Subcutaneous abdominal adipose tissue (tissue), 5 donors: Measurements from ENCODE around the gene TP53AIP1.

ENCODE experiments used
- H3K27ac ChIP-seq: one replicate; pipeline ENCODE4 v1.7.0; 2013; ENCODE audit warnings: low read depth, mild to moderate bottlenecking, inconsistent platforms, low read length, moderate library complexity
- H3K27me3 ChIP-seq, 5 donors: one replicate each; pipeline ENCODE4 v1.7.0; 2013; ENCODE audit warnings: low read length in 5 of 5, inconsistent platforms in 1 of 5; ENCODE audit not compliant: control insufficient read depth in 5 of 5, insufficient read depth in 4 of 5
- H3K36me3 ChIP-seq, 5 donors: one replicate each; pipeline ENCODE4 v1.7.0; 2013; ENCODE audit warnings: low read length in 5 of 5; ENCODE audit not compliant: control insufficient read depth in 5 of 5, insufficient read depth in 5 of 5
- H3K4me1 ChIP-seq, 5 donors: one replicate each; pipeline ENCODE4 v1.7.0; 2013; ENCODE audit warnings: low read length in 5 of 5, mild to moderate bottlenecking in 3 of 5, moderate library complexity in 1 of 5; ENCODE audit not compliant: control insufficient read depth in 5 of 5, insufficient read depth in 5 of 5
- H3K4me3 ChIP-seq, 5 donors: one replicate each; pipeline ENCODE4 v1.7.0; 2013; ENCODE audit warnings: low read length in 5 of 5, low read depth in 1 of 5
- H3K9ac ChIP-seq, 5 donors: one replicate each; pipeline ENCODE4 v1.7.0; 2013; ENCODE audit warnings: low read length in 5 of 5, mild to moderate bottlenecking in 4 of 5, moderate library complexity in 3 of 5
- H3K9me3 ChIP-seq, 5 donors: one replicate each; pipeline ENCODE4 v1.7.0; 2013; ENCODE audit warnings: low read length in 5 of 5; ENCODE audit not compliant: control insufficient read depth in 5 of 5
- donor health status: healthy.
- donor health status: healthy.
- donor health status: healthy.
- donor health status: healthy.
- donor health status: healthy.

TP53AIP1 gene

DNA sequence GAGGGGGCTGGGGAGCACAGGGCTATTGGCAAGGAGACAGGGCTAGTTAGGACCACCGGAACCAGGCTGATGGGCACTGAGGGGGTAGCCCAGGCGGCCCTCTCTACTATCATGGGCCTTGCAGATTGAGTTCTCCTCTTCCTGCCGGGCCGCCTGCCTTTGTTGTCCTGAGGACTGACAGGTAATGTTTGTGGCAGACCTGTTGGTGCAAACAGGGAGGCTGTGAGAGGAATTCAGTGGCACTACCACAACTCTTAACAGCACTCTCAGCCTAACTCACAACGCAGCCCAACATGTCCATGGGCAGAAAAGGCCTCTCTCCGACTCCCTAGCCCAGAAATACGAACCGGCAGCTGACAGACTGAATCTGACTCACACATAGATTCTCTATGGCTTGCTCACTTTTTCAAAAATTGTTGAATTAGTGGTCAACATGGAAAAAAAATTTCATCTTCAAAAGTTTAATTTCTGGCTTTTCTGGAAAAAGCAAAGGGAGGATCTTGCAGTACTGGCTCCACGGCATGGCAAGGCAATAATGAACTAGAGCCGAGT is 40.1 kb downstream of the TP53AIP1 start:
- H3K4me3 ChIP-seq = no peak overlapping the region
- peaks cover 0 to 74% (median 28%) of the 10 kb centered on the region in 5 donors for H3K4me1 ChIP-seq
- peaks cover 0 to 13% (median 0%) of the 10 kb centered on the region in 5 donors for H3K27me3 ChIP-seq
- no peaks in the 10 kb centered on the region for H3K9me3 ChIP-seq
- no peak overlapping the region for H3K9ac ChIP-seq
- H3K36me3 ChIP-seq = peaks cover 0 to 3% (median 0%) of the 10 kb centered on the region in 5 donors
- H3K27ac ChIP-seq = peak overlapping the region; percentile 15

DNA sequence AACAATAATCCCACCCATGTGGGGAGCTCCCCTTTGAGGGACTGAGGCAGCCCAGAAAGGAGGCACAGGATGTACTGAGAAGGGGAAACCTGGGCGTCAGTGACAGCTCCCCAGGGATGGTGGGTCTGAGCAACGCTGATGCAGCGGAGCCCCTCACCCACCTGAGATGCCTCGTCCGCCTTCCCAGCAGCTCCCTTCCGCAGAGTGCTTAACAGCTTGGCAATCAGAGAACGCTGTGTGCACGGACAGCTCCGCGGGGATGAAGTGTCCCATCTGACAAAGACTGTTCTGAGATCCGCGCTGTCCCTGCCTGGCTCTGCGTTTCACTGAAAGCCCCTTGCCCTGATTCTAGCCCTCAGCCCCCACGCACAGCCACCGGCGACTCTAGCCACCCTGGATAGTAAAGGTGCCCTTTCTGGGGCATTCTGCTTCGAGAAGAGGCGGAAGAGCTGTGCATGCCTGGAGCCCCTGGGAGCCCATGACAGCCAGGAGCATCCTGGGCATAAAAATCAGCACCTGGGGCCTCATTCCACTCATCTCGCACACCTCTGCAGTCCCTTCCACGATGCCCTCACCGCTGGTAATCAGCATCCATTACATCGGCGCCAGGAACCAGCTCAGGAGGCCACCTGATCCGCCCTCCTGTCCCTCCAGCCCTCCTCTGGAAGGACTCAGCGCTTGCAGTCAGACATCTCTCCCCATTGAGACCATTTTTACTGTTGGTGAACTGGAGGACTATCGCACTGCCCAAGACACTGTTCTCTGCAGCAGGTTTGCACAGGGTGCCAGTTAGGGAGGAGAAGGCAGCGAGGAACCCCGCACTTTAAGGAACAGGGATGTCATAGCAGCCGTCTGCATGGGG is 40.8 kb downstream of the TP53AIP1 start:
- peaks cover 0 to 3% (median 0%) of the 10 kb centered on the region in 5 donors for H3K36me3 ChIP-seq
- H3K27me3 ChIP-seq = peaks cover 0 to 10% (median 0%) of the 10 kb centered on the region in 5 donors
- H3K4me1 ChIP-seq = peaks cover 0 to 72% (median 32%) of the 10 kb centered on the region in 5 donors
- no peak overlapping the region for H3K4me3 ChIP-seq
- H3K9me3 ChIP-seq = no peaks in the 10 kb centered on the region
- H3K27ac ChIP-seq = no peak overlapping the region
- H3K9ac ChIP-seq = no peak overlapping the region

DNA sequence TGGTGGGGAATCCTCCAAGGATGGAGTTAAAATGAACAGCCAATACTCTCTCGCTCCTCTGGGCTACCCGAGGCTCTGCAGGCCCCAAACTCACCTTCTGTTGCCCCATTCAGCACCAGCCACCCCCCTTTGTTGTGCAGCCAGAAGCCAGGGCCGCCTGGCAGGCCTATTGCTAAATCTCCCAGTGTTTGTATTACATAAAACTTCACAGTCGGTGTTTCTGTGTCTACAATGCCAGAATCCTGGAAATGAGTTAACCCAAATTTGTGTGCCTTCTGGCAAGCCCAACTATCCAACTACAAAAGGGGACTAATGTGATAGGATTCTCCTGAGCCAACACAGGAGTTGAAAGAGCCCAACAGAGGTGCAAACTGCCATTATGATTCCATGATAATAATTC is 42.2 kb downstream of the TP53AIP1 start:
- no peaks in the 10 kb centered on the region for H3K9me3 ChIP-seq
- no peak overlapping the region for H3K4me3 ChIP-seq
- H3K9ac ChIP-seq = no peak overlapping the region
- H3K27me3 ChIP-seq = peaks cover 0 to 10% (median 0%) of the 10 kb centered on the region in 5 donors
- H3K4me1 ChIP-seq = peaks cover 0 to 73% (median 37%) of the 10 kb centered on the region in 5 donors
- no peak overlapping the region for H3K27ac ChIP-seq
- H3K36me3 ChIP-seq = peaks cover 0 to 3% (median 0%) of the 10 kb centered on the region in 5 donors

DNA sequence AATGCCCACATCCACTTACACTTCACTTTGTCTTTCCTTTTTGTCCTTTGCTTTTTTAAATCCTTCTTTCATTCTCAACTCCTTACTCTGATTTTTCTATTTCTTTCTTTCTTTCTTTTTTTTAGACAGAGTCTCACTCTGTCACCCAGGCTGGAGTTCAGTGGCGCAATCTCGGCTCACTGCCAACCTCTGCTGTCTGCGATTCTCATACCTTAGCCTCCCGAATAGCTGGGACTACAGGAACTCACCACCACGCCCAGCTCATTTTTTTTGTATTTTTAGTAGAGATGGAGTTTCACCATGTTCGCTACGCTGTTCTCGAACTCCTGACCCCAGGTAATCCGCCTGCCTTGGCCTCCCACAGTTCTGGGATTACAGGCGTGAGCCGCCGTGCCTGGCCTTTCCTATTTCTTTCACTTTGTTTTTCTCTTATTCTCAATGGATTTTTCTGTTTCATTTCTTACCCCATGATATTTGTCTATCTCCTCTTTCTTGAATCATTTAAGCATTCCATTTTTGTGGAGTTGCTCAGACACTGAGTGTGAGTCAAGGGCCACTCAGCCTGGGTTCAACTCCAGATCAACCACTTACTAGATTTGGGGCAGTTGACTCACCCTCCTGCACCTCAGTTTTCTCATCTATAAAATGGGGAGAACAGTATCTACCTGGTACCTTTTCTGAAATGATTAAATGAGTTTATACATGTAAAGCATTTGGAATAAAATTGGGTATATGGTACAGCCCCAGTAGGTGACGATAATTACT is 43.9 kb downstream of the TP53AIP1 start:
- Histone ChIP-seq H3K9me3 (no peaks in the 10 kb centered on the region), H3K4me3 (no peak overlapping the region), H3K27me3 (no peaks in the 10 kb centered on the region), H3K4me1 (peaks cover 0 to 70% (median 34%) of the 10 kb centered on the region in 5 donors), H3K36me3 (peaks cover 0 to 3% (median 0%) of the 10 kb centered on the region in 5 donors), H3K9ac (no peak overlapping the region), H3K27ac (peak overlapping the region; percentile 47)

DNA sequence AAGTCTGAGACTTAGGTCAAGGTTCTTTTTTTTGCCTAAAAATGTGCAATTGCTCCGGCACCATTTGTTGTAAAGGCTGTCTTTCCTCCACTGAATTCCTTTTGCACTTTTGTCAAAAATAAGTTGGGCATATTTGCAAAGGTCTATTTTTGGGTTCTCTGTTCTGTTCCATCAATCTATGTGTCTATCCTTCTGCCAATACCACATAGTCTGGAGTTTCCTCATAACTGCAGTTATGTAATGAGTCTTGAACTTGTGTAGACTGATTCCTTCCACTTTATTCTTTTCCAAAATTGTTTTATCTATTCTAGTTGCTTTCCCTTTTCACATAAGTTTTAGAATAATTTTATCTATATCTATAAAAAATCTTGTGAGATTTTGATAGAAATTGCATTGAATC is 44.8 kb downstream of the TP53AIP1 start:
- peak overlapping the region; percentile 47 for H3K27ac ChIP-seq
- H3K36me3 ChIP-seq = peaks cover 0 to 3% (median 0%) of the 10 kb centered on the region in 5 donors
- H3K4me3 ChIP-seq = no peak overlapping the region
- no peaks in the 10 kb centered on the region for H3K27me3 ChIP-seq
- no peaks in the 10 kb centered on the region for H3K9me3 ChIP-seq
- no peak overlapping the region for H3K9ac ChIP-seq
- peaks cover 0 to 69% (median 30%) of the 10 kb centered on the region in 5 donors for H3K4me1 ChIP-seq

DNA sequence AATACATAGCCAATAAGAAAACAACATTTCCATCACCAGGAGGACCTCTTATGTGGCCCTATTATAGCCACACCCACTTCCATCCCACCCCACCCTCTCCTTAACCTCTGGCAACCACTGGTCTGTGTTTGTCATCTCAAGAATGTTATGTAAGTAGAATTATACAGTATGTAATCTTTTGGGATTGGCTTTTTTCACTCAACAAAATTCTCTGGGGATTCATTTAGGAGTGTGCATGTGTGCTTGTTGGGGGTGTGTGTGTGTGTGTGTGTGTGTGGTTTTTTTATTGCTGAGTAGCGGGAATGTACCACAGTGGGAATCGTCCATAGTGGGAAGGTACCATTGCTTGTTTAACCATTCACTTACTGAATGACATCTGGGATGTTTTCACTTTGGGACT is 46.3 kb downstream of the TP53AIP1 start:
- Histone ChIP-seq H3K27ac (no peak overlapping the region), H3K36me3 (no peaks in the 10 kb centered on the region), H3K27me3 (peaks cover 0 to 3% (median 0%) of the 10 kb centered on the region in 5 donors), H3K9me3 (no peaks in the 10 kb centered on the region), H3K4me3 (no peak overlapping the region), H3K4me1 (peaks cover 0 to 59% (median 30%) of the 10 kb centered on the region in 5 donors), H3K9ac (no peak overlapping the region)

DNA sequence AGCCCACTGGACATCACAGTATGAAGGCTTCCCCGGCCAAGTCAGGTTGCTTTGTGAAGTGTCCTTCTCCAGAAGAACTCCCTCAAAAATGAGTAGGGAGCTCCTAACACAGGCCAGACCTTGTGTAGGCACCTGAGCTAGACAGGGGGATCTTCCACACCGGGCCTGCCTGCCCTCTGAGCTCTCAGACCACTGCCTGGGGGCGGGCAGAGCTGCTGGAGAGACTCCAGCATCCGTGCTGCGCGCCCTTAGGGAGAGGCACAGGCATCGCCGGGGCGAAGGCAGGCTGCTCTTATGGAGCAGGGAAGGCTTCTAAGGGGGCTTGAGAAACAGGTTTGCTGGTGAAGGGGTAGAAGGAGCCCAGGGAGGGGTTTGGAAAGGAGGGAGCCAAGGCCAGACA is 47.1 kb downstream of the TP53AIP1 start:
- Histone ChIP-seq H3K36me3 (no peaks in the 10 kb centered on the region), H3K4me3 (no peak overlapping the region), H3K27me3 (peaks cover 0 to 4% (median 1%) of the 10 kb centered on the region in 5 donors), H3K9ac (peak overlapping the region in 1 of 5 donors; percentile 14), H3K4me1 (peaks cover 0 to 57% (median 32%) of the 10 kb centered on the region in 5 donors), H3K27ac (no peak overlapping the region), H3K9me3 (no peaks in the 10 kb centered on the region)

DNA sequence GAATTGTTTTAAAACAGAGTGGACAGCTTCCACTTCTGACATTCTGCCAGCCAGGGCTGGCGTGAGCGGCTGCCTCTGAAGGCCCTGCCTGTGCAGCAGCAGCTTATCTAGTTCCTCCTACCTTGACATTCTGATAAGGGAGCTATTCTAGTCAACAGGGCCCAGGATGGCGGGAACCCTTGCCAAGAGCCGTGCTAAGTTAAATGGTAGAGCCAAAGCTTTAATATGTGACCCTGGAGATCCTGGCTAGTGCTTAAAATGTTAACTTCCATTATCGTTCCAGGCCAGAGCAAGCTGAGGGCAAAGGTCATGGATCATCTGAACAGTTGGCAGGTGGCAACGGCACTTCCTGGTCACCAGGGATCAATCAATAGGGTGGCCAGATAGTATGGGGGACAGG is 48.0 kb downstream of the TP53AIP1 start:
- Histone ChIP-seq H3K9ac (no peak overlapping the region), H3K9me3 (no peaks in the 10 kb centered on the region)

DNA sequence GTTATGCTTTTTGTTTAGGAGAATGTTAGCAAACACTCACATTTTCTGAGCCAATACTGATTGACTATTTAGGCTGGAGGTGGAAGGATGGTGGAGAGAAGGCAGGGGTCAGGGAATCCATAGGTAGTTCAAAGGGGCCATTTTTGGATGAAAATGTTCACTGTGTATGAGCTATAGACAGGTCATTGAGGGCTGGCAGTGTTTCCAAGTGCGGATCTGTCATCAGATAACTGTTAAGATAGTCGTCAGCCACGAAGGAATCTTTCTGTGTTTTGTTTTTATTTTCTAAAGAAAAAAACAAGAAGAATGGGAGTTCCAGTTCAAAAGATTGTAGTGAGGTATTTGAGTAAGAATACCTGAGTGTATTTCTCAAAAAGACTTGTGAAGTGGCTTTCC is 48.4 kb downstream of the TP53AIP1 start:
- H3K36me3 ChIP-seq = no peaks in the 10 kb centered on the region
- H3K27me3 ChIP-seq = peaks cover 0 to 13% (median 8%) of the 10 kb centered on the region in 5 donors
- H3K4me1 ChIP-seq = peaks cover 0 to 54% (median 27%) of the 10 kb centered on the region in 5 donors
- no peaks in the 10 kb centered on the region for H3K9me3 ChIP-seq
- H3K9ac ChIP-seq = no peak overlapping the region
- no peak overlapping the region for H3K27ac ChIP-seq
- peak overlapping the region in 1 of 5 donors; percentile 7 for H3K4me3 ChIP-seq

More for the DNA sequence above, 48.0 kb downstream of the TP53AIP1 start:
- Histone ChIP-seq H3K4me1 (peaks cover 0 to 57% (median 27%) of the 10 kb centered on the region in 5 donors), H3K27ac (no peak overlapping the region), H3K36me3 (no peaks in the 10 kb centered on the region), H3K4me3 (no peak overlapping the region), H3K27me3 (peaks cover 0 to 10% (median 8%) of the 10 kb centered on the region in 5 donors)
